GM12891 (cell line): ENCODE results near the gene ACSBG1.

Experiments used
- DNase-seq: peaks from one replicate; pipeline ENCODE4 v3.0.0; 2011; ENCODE audit warnings: low spot score; ENCODE audit not compliant: insufficient read length
- FAIRE-seq: peaks from 2 replicates; lab custom pipeline; 2011; peaks lifted over from hg19 to GRCh38; lab: Jason Lieb, UNC
- PAX5 ChIP-seq: IDR thresholded peaks from 2 replicates; pipeline ENCODE4 v1.6.1; 2011; ENCODE audit warnings: low read length, moderate library complexity, mild to moderate bottlenecking; ENCODE audit not compliant: insufficient read depth, severe bottlenecking
- POLR2A ChIP-seq: IDR thresholded peaks from 2 replicates; pipeline ENCODE4 v1.6.1; 2011; ENCODE audit warnings: low read depth, low read length, control low read depth
- POLR2AphosphoS5 ChIP-seq: IDR thresholded peaks from 2 replicates; pipeline ENCODE4 v1.6.1; 2011; ENCODE audit warnings: low read depth, low read length, control low read depth
- POU2F2 ChIP-seq: IDR thresholded peaks from 2 replicates; pipeline ENCODE4 v1.6.1; 2011; ENCODE audit warnings: low read depth, mild to moderate bottlenecking, control low read depth, low read length, moderate library complexity
- SPI1 ChIP-seq: IDR thresholded peaks from 2 replicates; pipeline ENCODE4 v1.6.1; 2011; ENCODE audit warnings: low read depth, low read length, control low read depth
- TAF1 ChIP-seq: IDR thresholded peaks from 2 replicates; pipeline ENCODE4 v1.6.1; 2011; ENCODE audit warnings: low read depth, low read length, control low read depth

ACSBG1 gene

DNA sequence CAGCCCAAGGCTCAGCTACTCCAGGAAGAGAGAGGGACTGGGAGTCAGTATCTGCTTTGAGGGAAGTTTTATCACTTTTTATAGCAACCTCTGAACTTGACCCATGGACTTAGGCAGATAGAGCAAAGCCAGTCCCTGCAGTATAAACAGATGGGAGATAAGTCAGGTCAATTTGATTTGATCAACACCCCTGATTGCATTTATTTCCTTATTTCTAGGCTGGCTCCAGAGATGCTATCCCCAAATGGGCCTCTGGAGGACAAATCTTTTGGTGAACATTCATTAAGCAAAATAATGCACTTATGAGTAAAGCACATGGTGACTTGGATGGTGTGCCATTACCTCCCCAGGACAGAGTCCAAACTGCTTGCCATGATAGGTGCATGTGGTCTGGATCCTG lies 94.1 kb downstream of the ACSBG1 start:
- no peak for FAIRE-seq
- no peak for TF ChIP-seq SPI1
- TF ChIP-seq PAX5, result no peak
- no peak for TF ChIP-seq POU2F2
- no peak for TF ChIP-seq POLR2A
- no peak for TF ChIP-seq TAF1
- no peak for TF ChIP-seq POLR2AphosphoS5

GRCh38 chr15:78139578-78139977 lies 94.8 kb downstream of the ACSBG1 start:
- FAIRE-seq, result no peak
- TF ChIP-seq PAX5 (no peak), POU2F2 (no peak), POLR2A (no peak), TAF1 (no peak), SPI1 (no peak), POLR2AphosphoS5 (no peak)
- no peak for DNase-seq

More for the DNA sequence above, 94.1 kb downstream of the ACSBG1 start:
- no peak for DNase-seq

DNA sequence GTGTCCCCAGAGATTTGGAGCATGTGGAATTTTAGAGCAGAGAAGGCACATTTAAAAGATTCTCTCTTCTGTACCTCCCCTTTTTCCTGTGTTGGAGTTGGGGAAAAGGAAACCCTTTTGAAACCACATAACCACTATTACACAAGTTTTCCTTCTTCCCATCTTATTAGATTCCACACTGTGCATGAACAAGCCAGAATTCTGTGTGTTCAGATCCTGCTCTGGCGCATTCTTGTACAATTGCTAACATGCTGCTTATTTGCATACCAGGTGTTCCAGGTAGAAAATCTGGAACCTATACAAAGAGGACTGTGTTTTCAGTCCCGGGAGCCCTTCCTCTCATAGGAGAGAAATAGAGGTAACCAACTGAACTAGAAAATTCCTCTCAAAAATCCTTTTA lies 100.6 kb downstream of the ACSBG1 start:
- TF ChIP-seq SPI1, result no peak
- no peak for TF ChIP-seq TAF1
- TF ChIP-seq POU2F2, result no peak
- no peak for TF ChIP-seq POLR2AphosphoS5
- TF ChIP-seq PAX5, result no peak
- TF ChIP-seq POLR2A, result no peak
- no peak for DNase-seq
- no peak for FAIRE-seq

GRCh38 chr15:78131295-78132061 lies 102.9 kb downstream of the ACSBG1 start, which contains the start of gene CIB2:
Gene CIB2 (minus strand): TSS chr15:78131445. CDS start chr15:78131215, 230 bp downstream.
- FAIRE-seq, result peak; percentile 63

DNA sequence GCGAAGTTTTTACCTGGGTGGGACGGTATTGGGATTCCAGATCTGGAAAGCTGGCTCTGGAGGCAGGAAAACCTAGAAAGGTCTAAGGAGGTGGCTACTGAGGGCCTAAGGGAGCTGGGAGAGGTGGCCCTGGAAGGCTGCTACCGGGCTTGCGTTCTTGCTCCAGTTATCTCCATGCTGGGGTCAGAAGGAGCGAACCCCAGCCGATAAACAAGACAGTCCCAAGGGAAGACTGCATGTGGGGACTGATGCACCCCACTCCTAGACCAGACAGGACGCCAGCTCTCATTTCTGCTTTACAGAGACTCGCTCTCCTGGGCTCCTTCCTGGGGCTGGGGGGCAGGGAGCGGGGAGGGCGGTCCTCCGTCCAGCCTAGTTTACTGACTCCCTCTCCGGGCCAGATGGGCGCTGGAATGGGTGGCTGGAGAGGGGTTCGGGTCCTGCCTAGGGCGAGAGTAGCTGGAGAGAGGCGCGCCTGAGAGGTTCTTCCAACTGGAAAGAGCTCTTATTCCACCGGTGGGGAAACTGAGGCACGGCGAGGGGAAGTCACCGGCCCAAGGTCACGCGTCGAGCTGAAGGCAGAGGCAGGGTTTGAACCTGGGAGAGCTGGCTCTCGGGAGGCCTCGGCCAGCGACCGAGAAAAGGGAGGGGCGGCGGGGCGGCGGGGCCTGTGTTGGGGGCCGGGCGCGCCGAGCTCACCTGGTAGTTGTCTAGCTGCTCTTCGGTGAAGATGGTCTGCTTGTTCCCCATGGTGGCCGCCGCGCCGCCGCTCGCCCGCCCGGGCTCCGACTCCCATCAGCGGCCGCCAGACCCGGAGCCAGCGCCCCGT lies 103.7 kb downstream of the ACSBG1 start:
- DNase-seq, result peak; percentile 76
- no peak for FAIRE-seq
- no peak for TF ChIP-seq PAX5
- no peak for TF ChIP-seq POLR2AphosphoS5
- TF ChIP-seq POLR2A, result no peak
- TF ChIP-seq SPI1, result no peak
- TF ChIP-seq POU2F2, result no peak
- TF ChIP-seq TAF1, result no peak

More at GRCh38 chr15:78131295-78132061, 102.9 kb downstream of the ACSBG1 start, which contains the start of gene CIB2:
- peak; percentile 96 for DNase-seq
- TF ChIP-seq PAX5, result no peak
- 0 out of 2 replicates have a peak, but pooled peaks have one; percentile 11 for TF ChIP-seq POU2F2

DNA sequence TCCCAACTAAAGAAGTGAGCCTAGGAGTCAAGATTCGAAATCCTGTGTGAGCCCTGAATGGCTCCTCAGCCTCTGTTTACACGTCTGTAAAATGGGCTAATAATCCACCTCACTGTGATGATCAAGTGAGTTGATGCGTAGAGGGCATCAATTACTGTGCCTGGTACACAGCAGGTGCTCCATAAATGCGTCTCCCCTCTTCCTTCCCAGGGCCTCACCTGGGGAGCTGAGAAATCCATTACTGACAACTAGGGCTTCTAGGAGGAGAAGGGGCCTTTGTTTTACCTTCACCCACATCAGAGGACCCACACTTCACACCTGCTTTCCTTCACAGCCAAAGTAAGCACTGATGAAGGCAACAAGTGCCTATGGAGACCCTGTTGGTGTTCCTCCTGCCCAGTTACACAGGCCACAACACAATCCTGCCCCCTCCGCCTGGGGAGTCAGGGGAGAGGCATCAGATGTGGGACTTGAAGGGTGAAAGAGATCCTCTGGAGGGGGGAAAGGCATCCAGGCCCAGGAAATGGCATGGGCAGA lies 104.5 kb downstream of the ACSBG1 start:
- TF ChIP-seq PAX5 (no peak), POU2F2 (no peak), SPI1 (no peak), POLR2A (no peak), TAF1 (no peak), POLR2AphosphoS5 (no peak)
- DNase-seq, result no peak
- FAIRE-seq, result no peak

GRCh38 chr15:78129077-78129750 lies 105.2 kb downstream of the ACSBG1 start:
- FAIRE-seq (no peak), DNase-seq (no peak)
- TF ChIP-seq PAX5, result no peak
- TF ChIP-seq SPI1, result no peak
- no peak for TF ChIP-seq POLR2A
- TF ChIP-seq POLR2AphosphoS5, result no peak
- TF ChIP-seq TAF1, result no peak
- no peak for TF ChIP-seq POU2F2

- FAIRE-seq, result no peak
- DNase-seq, result no peak
- no peak for TF ChIP-seq POU2F2
- TF ChIP-seq POLR2AphosphoS5, result no peak
Observed at GRCh38 chr15:78127882-78128281, 106.5 kb downstream of the ACSBG1 start.

DNA sequence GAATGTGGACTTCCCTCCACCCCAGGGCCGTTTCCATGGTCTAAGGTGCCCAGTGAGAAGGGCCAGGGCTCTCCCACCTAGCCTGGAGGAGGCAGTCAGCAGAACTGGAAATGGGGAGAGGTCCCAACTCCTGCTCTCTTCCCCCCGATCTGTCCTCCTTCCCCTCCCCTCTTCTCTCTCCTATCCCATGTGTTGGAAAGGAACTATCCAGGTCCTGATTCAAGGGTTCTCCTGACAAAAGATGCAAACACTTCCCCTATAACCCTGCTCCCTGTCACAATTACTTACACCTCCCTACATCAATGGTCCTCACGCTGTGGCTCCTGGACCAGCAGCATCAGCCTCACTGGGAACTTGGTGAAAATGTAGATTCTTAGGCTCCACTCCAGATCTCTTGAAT lies 109.1 kb downstream of the ACSBG1 start:
- no peak for TF ChIP-seq TAF1
- no peak for TF ChIP-seq POLR2AphosphoS5
- TF ChIP-seq PAX5, result no peak
- no peak for TF ChIP-seq POLR2A
- TF ChIP-seq SPI1, result no peak
- no peak for TF ChIP-seq POU2F2
- FAIRE-seq, result no peak
- no peak for DNase-seq
